NT2/D1 (cell line): ENCODE data around the gene FOXP1.

Experiments used
- DNase-seq: peaks from one replicate; pipeline ENCODE4 v3.0.0-alpha.2; 2011; ENCODE audit warnings: low read depth, low spot score
- H3K27me3 ChIP-seq: 2 replicates; pipeline ENCODE4 v1.6.0; 2011; ENCODE audit warnings: mild to moderate bottlenecking; ENCODE audit not compliant: insufficient read length, insufficient read depth
- H3K36me3 ChIP-seq: 2 replicates; pipeline ENCODE4 v1.6.1; 2011; ENCODE audit warnings: mild to moderate bottlenecking, low read length, mixed read lengths; ENCODE audit not compliant: insufficient read depth, insufficient read length
- H3K4me1 ChIP-seq: 2 replicates; pipeline ENCODE4 v1.5.1; 2011; ENCODE audit not compliant: insufficient read depth, insufficient read length
- H3K4me3 ChIP-seq: 2 replicates; pipeline ENCODE4 v1.5.1; 2011; ENCODE audit warnings: low read depth; ENCODE audit not compliant: insufficient read length
- H3K9ac ChIP-seq: 2 replicates; pipeline ENCODE4 v1.6.0; 2011; ENCODE audit warnings: low read depth; ENCODE audit not compliant: insufficient read length
- H3K9me3 ChIP-seq: 2 replicates; pipeline ENCODE4 v1.5.1; 2011; ENCODE audit warnings: mild to moderate bottlenecking, low read length; ENCODE audit not compliant: insufficient read depth
- SUZ12 ChIP-seq: IDR thresholded peaks from 2 replicates; pipeline ENCODE4 v1.6.1; 2011; ENCODE audit not compliant: insufficient read length, insufficient read depth; ENCODE audit errors: extremely low read depth
- YY1 ChIP-seq: IDR thresholded peaks from 2 replicates; pipeline ENCODE4 v1.6.1; 2011; ENCODE audit not compliant: insufficient read length, insufficient read depth
- ZNF274 ChIP-seq: IDR thresholded peaks from 2 replicates; pipeline ENCODE4 v1.6.1; 2011; ENCODE audit warnings: mild to moderate bottlenecking, low read depth, low read length

FOXP1 gene

GRCh38 chr3:71463617-71464016 is 119.9 kb downstream of the FOXP1 start:
- no peaks in the 10 kb centered on the region for H3K27me3 ChIP-seq
- H3K4me1 ChIP-seq: no peaks in the 10 kb centered on the region
- no peak for DNase-seq
- H3K9me3 ChIP-seq: no peaks in the 10 kb centered on the region
- H3K4me3 ChIP-seq: no peak overlapping the region
- TF ChIP-seq YY1: no peak
- no peak for TF ChIP-seq SUZ12
- TF ChIP-seq ZNF274: no peak
- no peaks in the 10 kb centered on the region for H3K36me3 ChIP-seq
- no peak overlapping the region for H3K9ac ChIP-seq

- no peaks in the 10 kb centered on the region for H3K4me1 ChIP-seq
Observed at GRCh38 chr3:71462586-71462985, 120.9 kb downstream of the FOXP1 start.

GRCh38 chr3:71461749-71462483 is 121.6 kb downstream of the FOXP1 start:
- no peaks in the 10 kb centered on the region for H3K4me1 ChIP-seq
- no peak overlapping the region for H3K4me3 ChIP-seq
- no peak overlapping the region for H3K9ac ChIP-seq
- H3K9me3 ChIP-seq: no peaks in the 10 kb centered on the region
- TF ChIP-seq SUZ12 (no peak), ZNF274 (no peak), YY1 (no peak)
- H3K36me3 ChIP-seq: no peaks in the 10 kb centered on the region
- DNase-seq: no peak
- no peaks in the 10 kb centered on the region for H3K27me3 ChIP-seq

More at GRCh38 chr3:71462586-71462985, 120.9 kb downstream of the FOXP1 start:
- no peak overlapping the region for H3K4me3 ChIP-seq
- DNase-seq: no peak
- H3K9ac ChIP-seq: no peak overlapping the region
- no peak for TF ChIP-seq ZNF274
- no peak for TF ChIP-seq SUZ12
- TF ChIP-seq YY1: no peak
- no peaks in the 10 kb centered on the region for H3K27me3 ChIP-seq
- no peaks in the 10 kb centered on the region for H3K36me3 ChIP-seq
- H3K9me3 ChIP-seq: no peaks in the 10 kb centered on the region

GRCh38 chr3:71461114-71461513 is 122.4 kb downstream of the FOXP1 start:
- TF ChIP-seq ZNF274 (no peak), SUZ12 (no peak), YY1 (no peak)
- no peaks in the 10 kb centered on the region for H3K27me3 ChIP-seq

GRCh38 chr3:71458895-71459294 is 124.6 kb downstream of the FOXP1 start:
- DNase-seq: no peak

More at GRCh38 chr3:71461114-71461513, 122.4 kb downstream of the FOXP1 start:
- H3K36me3 ChIP-seq: no peaks in the 10 kb centered on the region
- H3K4me3 ChIP-seq: no peak overlapping the region
- DNase-seq: no peak
- no peak overlapping the region for H3K9ac ChIP-seq
- H3K9me3 ChIP-seq: no peaks in the 10 kb centered on the region
- no peaks in the 10 kb centered on the region for H3K4me1 ChIP-seq

GRCh38 chr3:71456826-71457225 is 126.7 kb downstream of the FOXP1 start:
- Histone ChIP-seq H3K9ac (no peak overlapping the region), H3K9me3 (no peaks in the 10 kb centered on the region), H3K4me1 (no peaks in the 10 kb centered on the region), H3K4me3 (no peak overlapping the region), H3K36me3 (no peaks in the 10 kb centered on the region), H3K27me3 (no peaks in the 10 kb centered on the region)
- TF ChIP-seq ZNF274 (no peak), YY1 (no peak), SUZ12 (no peak)
- DNase-seq: no peak

More at GRCh38 chr3:71458895-71459294, 124.6 kb downstream of the FOXP1 start:
- H3K36me3 ChIP-seq: no peaks in the 10 kb centered on the region
- no peaks in the 10 kb centered on the region for H3K27me3 ChIP-seq
- no peaks in the 10 kb centered on the region for H3K4me1 ChIP-seq
- TF ChIP-seq SUZ12 (no peak), YY1 (no peak), ZNF274 (no peak)
- no peak overlapping the region for H3K4me3 ChIP-seq
- H3K9ac ChIP-seq: no peak overlapping the region
- no peaks in the 10 kb centered on the region for H3K9me3 ChIP-seq

- Histone ChIP-seq H3K27me3 (no peaks in the 10 kb centered on the region), H3K9ac (no peak overlapping the region), H3K4me3 (no peak overlapping the region), H3K36me3 (no peaks in the 10 kb centered on the region), H3K4me1 (no peaks in the 10 kb centered on the region), H3K9me3 (no peaks in the 10 kb centered on the region)
- no peak for TF ChIP-seq ZNF274
- TF ChIP-seq YY1: no peak
- no peak for TF ChIP-seq SUZ12
- DNase-seq: no peak
Observed at GRCh38 chr3:71456156-71456555, 127.4 kb downstream of the FOXP1 start.
